Measurements from ENCODE around the gene RAD51B.

RAD51B gene

GRCh38 chr14:68477461-68478085 lies 658.0 kb downstream of the RAD51B start:
- DNase-seq = no peak

- no peak for DNase-seq
These were observed 659.7 kb downstream of the RAD51B start for GRCh38 chr14:68479247-68479646.

GRCh38 chr14:68482018-68482417 lies 662.4 kb downstream of the RAD51B start:
- no peak for DNase-seq

- DNase-seq = no peak
These were observed 663.3 kb downstream of the RAD51B start for GRCh38 chr14:68482772-68483395.

- DNase-seq = peak; percentile 40
These were observed 666.6 kb downstream of the RAD51B start for GRCh38 chr14:68486033-68486732.

GRCh38 chr14:68486809-68487208 lies 667.2 kb downstream of the RAD51B start:
- DNase-seq = no peak

- DNase-seq = no peak
These were observed 668.4 kb downstream of the RAD51B start for GRCh38 chr14:68487805-68488590.

GRCh38 chr14:68491793-68492192 lies 672.2 kb downstream of the RAD51B start:
- no peak for DNase-seq

- no peak for DNase-seq
These were observed 673.0 kb downstream of the RAD51B start for GRCh38 chr14:68492381-68493151.

GRCh38 chr14:68493152-68493911 lies 673.8 kb downstream of the RAD51B start:
- no peak for DNase-seq

GRCh38 chr14:68495101-68496039 lies 675.8 kb downstream of the RAD51B start:
- DNase-seq = no peak

GRCh38 chr14:68497011-68497410 lies 677.4 kb downstream of the RAD51B start:
- no peak for DNase-seq

- no peak for DNase-seq
These were observed 679.9 kb downstream of the RAD51B start for GRCh38 chr14:68499451-68499850.

- no peak for DNase-seq
These were observed 681.6 kb downstream of the RAD51B start for GRCh38 chr14:68501171-68501570.

- DNase-seq = no peak
These were observed 682.1 kb downstream of the RAD51B start for GRCh38 chr14:68501614-68502052.

- no peak for DNase-seq
These were observed 682.7 kb downstream of the RAD51B start for GRCh38 chr14:68502230-68502629.

GRCh38 chr14:68503186-68503825 lies 683.7 kb downstream of the RAD51B start:
- no peak for DNase-seq

- no peak for DNase-seq
These were observed 685.3 kb downstream of the RAD51B start for GRCh38 chr14:68504861-68505260.

- DNase-seq = no peak
These were observed 686.6 kb downstream of the RAD51B start for GRCh38 chr14:68506021-68506644.

Data from NCI-H1092 treated with DMSO at 0.1 percent for 48 hours (cell line).